ENCODE data around the gene NUAK2. TPM values are rescaled to one million over a fixed set of nuclear protein-coding genes. Genes with fewer than 3 reads are reported as not detected.

Gene NUAK2
- total RNA-seq, 1 donor from 2014 or later = 4.7 TPM

Other genes with a start within 250 kb of the NUAK2 start
- 2.8 TPM for gene TMEM81, start 237.3 kb downstream of the NUAK2 start, total RNA-seq
- gene RBBP5, start 199.8 kb downstream of the NUAK2 start, total RNA-seq = 18.1 TPM
- 16.9 TPM for gene DSTYK, start 110.0 kb downstream of the NUAK2 start, total RNA-seq
- gene TMCC2, start 93.8 kb downstream of the NUAK2 start, total RNA-seq = 14.8 TPM
- gene KLHDC8A, start 35.2 kb upstream of the NUAK2 start, total RNA-seq = 17.4 TPM
- gene LEMD1, start 100.3 kb upstream of the NUAK2 start, total RNA-seq = not detected
- gene BLACAT1, start 134.3 kb upstream of the NUAK2 start, total RNA-seq = 0.13 TPM
- 9.4 TPM for gene CDK18, start 182.9 kb upstream of the NUAK2 start, total RNA-seq

All from sciatic nerve (tissue), 1 donor.